ENCODE results near the gene CCR7. TPM values are rescaled to one million over a fixed set of nuclear protein-coding genes. Genes with fewer than 3 reads are reported as not detected.

The CCR7 gene
- total and polyA plus RNA-seq, 2 donors (not counting 1 experiment from before 2014, with no cell fraction given) = 116 to 481 TPM

- H3K4me2 ChIP-seq (replicated peaks; ENCODE audit: low read depth, low read length, poor library complexity, severe bottlenecking) = no peak overlapping the region
- peaks cover 6% of the 10 kb centered on the region for H3K79me2 ChIP-seq (ENCODE audit: control insufficient read depth, insufficient read depth, low read length)
- peaks cover 0 to 4% (median 3%) of the 10 kb centered on the region in 3 donors for H3K9me3 ChIP-seq (ENCODE audit: control extremely low read depth in 1 of 3, control insufficient read depth in 2 of 3, insufficient read depth in 1 of 3, low read length in 2 of 3)
- ChIA-PET POLR2A (interaction anchor here (2.7 kb wide), 1 partner anchor 18 kb away, joined by 11 read pairs; no protein-coding TSS in a partner anchor), CTCF (interaction anchor here (1.0 to 2.1 kb wide), 4 partner anchors 18 to 1068 kb away, joined by 3 to 13 read pairs (median 4); no protein-coding TSS in a partner anchor)
- H3K27ac ChIP-seq (ENCODE audit: low read length in 2 of 2) = no peak overlapping the region
- Mint-ChIP-seq H3K27ac (peak overlapping the region; percentile 4), H3K27me3 (no peaks in the 10 kb centered on the region), H3K4me3 (no peak overlapping the region), H3K4me1 (peaks cover 75% of the 10 kb centered on the region), H3K9me3 (ENCODE audit: insufficient read depth) (peaks cover 5% of the 10 kb centered on the region)
- H4K20me1 ChIP-seq (ENCODE audit: control insufficient read depth, insufficient read depth, low read length, poor library complexity, severe bottlenecking) = no peaks in the 10 kb centered on the region
- H3K36me3 ChIP-seq (replicated peaks in 1 of 2; ENCODE audit: control extremely low read depth in 1 of 2, control insufficient read depth in 1 of 2, extremely low read depth in 1 of 2, insufficient read depth in 2 of 2, low read length in 1 of 2) = no peaks in the 10 kb centered on the region
- H3K4me1 ChIP-seq (ENCODE audit: control insufficient read depth in 2 of 2, insufficient read depth in 2 of 2, low read length in 2 of 2) = peaks cover 53 to 60% of the 10 kb centered on the region in 2 donors
- no peak for TF ChIP-seq CTCF (IDR thresholded peaks at IDR 0.05)
- no peak for TF ChIP-seq EZH2 (IDR thresholded peaks at IDR 0.05; ENCODE audit: borderline replicate concordance, insufficient read depth, low read depth, low read length, poor library complexity, severe bottlenecking)
- no peak for ATAC-seq (ENCODE audit: low read depth)
- H3K27me3 ChIP-seq (replicated peaks in 1 of 4; ENCODE audit: control extremely low read depth in 1 of 4, control insufficient read depth in 3 of 4, insufficient read depth in 4 of 4, low read length in 3 of 4) = no peaks in the 10 kb centered on the region
- no peak overlapping the region for H3K4me3 ChIP-seq (ENCODE audit: control extremely low read depth in 1 of 5, extremely low read depth in 1 of 5, insufficient read depth in 1 of 5, low read depth in 2 of 5, low read length in 4 of 5)
- intact Hi-C loops (cut with micrococcal nuclease) = no loop called here
- no peak overlapping the region for H2AFZ ChIP-seq (ENCODE audit: insufficient read depth, low read depth, low read length, poor library complexity, severe bottlenecking)
- H3K9ac ChIP-seq (ENCODE audit: low read length) = no peak overlapping the region
- no peak for DNase-seq
These were observed 14.9 kb upstream of the CCR7 start for GRCh38 chr17:40580140-40580539.

- Histone ChIP-seq H3K4me1 (ENCODE audit: control insufficient read depth in 2 of 2, insufficient read depth in 2 of 2, low read length in 2 of 2) (peaks cover 47 to 57% of the 10 kb centered on the region in 2 donors), H3K4me3 (ENCODE audit: control extremely low read depth in 1 of 5, extremely low read depth in 1 of 5, insufficient read depth in 1 of 5, low read depth in 2 of 5, low read length in 4 of 5) (no peak overlapping the region), H2AFZ (ENCODE audit: insufficient read depth, low read depth, low read length, poor library complexity, severe bottlenecking) (no peak overlapping the region), H3K27ac (ENCODE audit: low read length in 2 of 2) (no peak overlapping the region), H3K79me2 (ENCODE audit: control insufficient read depth, insufficient read depth, low read length) (peaks cover 6% of the 10 kb centered on the region), H4K20me1 (ENCODE audit: control insufficient read depth, insufficient read depth, low read length, poor library complexity, severe bottlenecking) (no peaks in the 10 kb centered on the region), H3K36me3 (replicated peaks in 1 of 2; ENCODE audit: control extremely low read depth in 1 of 2, control insufficient read depth in 1 of 2, extremely low read depth in 1 of 2, insufficient read depth in 2 of 2, low read length in 1 of 2) (no peaks in the 10 kb centered on the region), H3K9ac (ENCODE audit: low read length) (no peak overlapping the region), H3K4me2 (replicated peaks; ENCODE audit: low read depth, low read length, poor library complexity, severe bottlenecking) (no peak overlapping the region), H3K27me3 (replicated peaks in 1 of 4; ENCODE audit: control extremely low read depth in 1 of 4, control insufficient read depth in 3 of 4, insufficient read depth in 4 of 4, low read length in 3 of 4) (no peaks in the 10 kb centered on the region), H3K9me3 (ENCODE audit: control extremely low read depth in 1 of 3, control insufficient read depth in 2 of 3, insufficient read depth in 1 of 3, low read length in 2 of 3) (peaks cover 0 to 4% (median under 1%) of the 10 kb centered on the region in 3 donors)
- ChIA-PET CTCF (interaction anchor here (0.7 to 3.8 kb wide), 2 partner anchors 36 to 268 kb away, joined by 4 to 39 read pairs; no protein-coding TSS in a partner anchor), POLR2A (no interaction called here)
- H3K9me3 Mint-ChIP-seq (ENCODE audit: insufficient read depth) = peaks cover 3% of the 10 kb centered on the region
- DNase-seq (no peak), ATAC-seq (ENCODE audit: low read depth) (no peak)
- no peak for TF ChIP-seq CTCF (IDR thresholded peaks at IDR 0.05)
- no peak for TF ChIP-seq EZH2 (IDR thresholded peaks at IDR 0.05; ENCODE audit: borderline replicate concordance, insufficient read depth, low read depth, low read length, poor library complexity, severe bottlenecking)
- intact Hi-C loops (cut with micrococcal nuclease) = no loop called here
- no peak overlapping the region for H3K27ac Mint-ChIP-seq
- WGBS (ENCODE audit: insufficient coverage) = 100% methylated on average over 2 of the region's 3 CpGs
- H3K4me3 Mint-ChIP-seq = no peak overlapping the region
- no peaks in the 10 kb centered on the region for H3K27me3 Mint-ChIP-seq
- H3K4me1 Mint-ChIP-seq = peaks cover 68% of the 10 kb centered on the region
These were observed 14.2 kb upstream of the CCR7 start for GRCh38 chr17:40579471-40579870.
